Nephron progenitor cell (in vitro differentiated cells): ENCODE data around the gene KDM5B.
A peak's percentile ranks its signal among the peaks of the same experiment; 100 is the strongest.

Source experiments
- DNase-seq: peaks from one replicate; pipeline ENCODE4 v3.0.0; 2021
- H3K27ac Mint-ChIP-seq: 2 replicates; pipeline ENCODE4 v1.8.0; 2021; ENCODE audit warnings: mild to moderate bottlenecking, moderate library complexity, mixed read lengths
- H3K27me3 Mint-ChIP-seq: 2 replicates; pipeline ENCODE4 v1.8.0; 2021; ENCODE audit warnings: mild to moderate bottlenecking, low read depth, mixed read lengths; ENCODE audit not compliant: poor library complexity
- H3K36me3 Mint-ChIP-seq: 2 replicates; pipeline ENCODE4 v1.8.0; 2021; ENCODE audit warnings: low read depth, mixed read lengths
- H3K4me1 Mint-ChIP-seq: 2 replicates; pipeline ENCODE4 v1.8.0; 2021; ENCODE audit warnings: mixed read lengths
- H3K4me3 Mint-ChIP-seq: 2 replicates; pipeline ENCODE4 v1.8.0; 2021; ENCODE audit warnings: mild to moderate bottlenecking, moderate library complexity, mixed read lengths
- H3K9me3 Mint-ChIP-seq: 2 replicates; pipeline ENCODE4 v1.8.0; 2021; ENCODE audit warnings: mild to moderate bottlenecking, moderate library complexity, mixed read lengths
- CTCF ChIP-seq: fragments of 200-600 bp; sonication (generic); IDR thresholded peaks from 2 replicates; pipeline ENCODE4 v1.5.0; 2021; ENCODE audit warnings: antibody characterized with exemption

The KDM5B gene

GRCh38 chr1:202682477-202682876 lies 125.7 kb downstream of the KDM5B start:
- Mint-ChIP-seq H3K9me3 (no peaks in the 10 kb centered on the region), H3K27ac (no peak overlapping the region), H3K4me3 (no peak overlapping the region), H3K36me3 (no peaks in the 10 kb centered on the region), H3K27me3 (peaks cover 56% of the 10 kb centered on the region), H3K4me1 (peaks cover 5% of the 10 kb centered on the region)
- no peak for DNase-seq
- no peak for TF ChIP-seq CTCF

- Mint-ChIP-seq H3K4me3 (no peak overlapping the region), H3K36me3 (no peaks in the 10 kb centered on the region), H3K9me3 (no peaks in the 10 kb centered on the region), H3K4me1 (peaks cover 5% of the 10 kb centered on the region), H3K27me3 (peaks cover 52% of the 10 kb centered on the region), H3K27ac (no peak overlapping the region)
- DNase-seq, result no peak
- no peak for TF ChIP-seq CTCF
Observed at GRCh38 chr1:202681736-202682420, 126.3 kb downstream of the KDM5B start.

- peak; percentile 16 for DNase-seq
- H3K9me3 Mint-ChIP-seq, result no peaks in the 10 kb centered on the region
- H3K27ac Mint-ChIP-seq, result no peak overlapping the region
- peaks cover 48% of the 10 kb centered on the region for H3K27me3 Mint-ChIP-seq
- H3K4me1 Mint-ChIP-seq, result peaks cover 5% of the 10 kb centered on the region
- TF ChIP-seq CTCF, result no peak
- H3K36me3 Mint-ChIP-seq, result no peaks in the 10 kb centered on the region
- H3K4me3 Mint-ChIP-seq, result no peak overlapping the region
Observed at GRCh38 chr1:202680586-202681352, 127.5 kb downstream of the KDM5B start.

DNA sequence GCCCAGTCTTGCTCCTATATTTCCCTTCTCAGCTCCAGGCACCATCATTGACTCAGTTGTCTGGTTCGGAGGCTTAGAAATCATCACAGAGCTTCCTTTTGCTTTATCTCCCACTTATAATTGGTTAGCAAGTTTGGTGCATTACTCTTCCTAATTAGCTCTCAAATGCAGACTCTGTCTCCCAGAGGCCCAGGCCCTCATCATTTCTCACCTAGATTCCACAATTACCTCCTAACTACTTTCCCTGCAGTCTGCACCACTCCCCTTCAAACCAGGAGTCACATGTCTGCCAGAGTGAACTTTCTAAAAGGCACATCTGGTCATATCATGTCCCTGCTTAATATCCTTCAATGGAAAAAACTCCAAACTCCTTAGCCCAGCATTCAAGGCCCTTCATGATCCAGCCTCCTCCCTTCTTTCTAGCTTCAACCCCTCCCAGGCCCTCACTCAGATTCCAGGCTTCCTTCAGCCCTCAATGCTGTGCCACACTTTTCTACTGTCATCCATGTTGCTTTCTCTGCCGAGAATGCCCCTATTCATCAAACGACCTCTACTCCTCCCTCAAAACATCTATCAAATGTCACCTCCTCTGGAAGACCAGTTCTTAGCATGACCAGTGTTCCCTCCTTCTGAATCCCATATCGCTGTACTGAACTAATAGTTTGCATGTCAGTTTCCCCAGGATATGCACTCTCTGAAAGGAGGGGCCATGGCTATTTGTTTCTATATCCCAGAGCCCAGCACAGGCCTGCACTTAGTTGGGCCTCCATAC lies 128.6 kb downstream of the KDM5B start:
- H3K27me3 Mint-ChIP-seq, result peaks cover 44% of the 10 kb centered on the region
- peaks cover 5% of the 10 kb centered on the region for H3K4me1 Mint-ChIP-seq
- H3K36me3 Mint-ChIP-seq, result no peaks in the 10 kb centered on the region
- TF ChIP-seq CTCF, result no peak
- H3K9me3 Mint-ChIP-seq, result no peaks in the 10 kb centered on the region
- no peak overlapping the region for H3K27ac Mint-ChIP-seq
- no peak for DNase-seq
- no peak overlapping the region for H3K4me3 Mint-ChIP-seq

GRCh38 chr1:202677433-202677832 lies 130.8 kb downstream of the KDM5B start:
- no peak for DNase-seq
- Mint-ChIP-seq H3K27me3 (peaks cover 30% of the 10 kb centered on the region), H3K27ac (no peak overlapping the region), H3K36me3 (no peaks in the 10 kb centered on the region), H3K9me3 (no peaks in the 10 kb centered on the region), H3K4me1 (peaks cover 5% of the 10 kb centered on the region), H3K4me3 (no peak overlapping the region)
- no peak for TF ChIP-seq CTCF
